GM12878 (cell line): ENCODE data around the gene PRADC1. TPM values are rescaled to one million over a fixed set of nuclear protein-coding genes. Genes with fewer than 3 reads are reported as not detected.

Source experiments
- ATAC-seq: fragments of 200-7000 bp; cut with Tn5 transposase; 3 replicates; pipeline ENCODE4 v1.9.1; 2020; ENCODE audit warnings: mild to moderate bottlenecking, moderate library complexity
- BruUV-seq: library from RNA; stranded (reverse); fragments of 400-500 nt; replicated peaks from 2 replicates; lab custom pipeline; 2021; lab: Mats Ljungman, UMichigan
- CTCF ChIA-PET: fragments of 300-600 bp; sonication (Branson Sonifier 250); formaldehyde crosslinking; extraction: SDS; loops from one replicate; lab custom pipeline; 2021; ENCODE audit warnings: inconsistent platforms; lab: Yijun Ruan, JAX
- POLR2A ChIA-PET: fragments of 350-600 bp; formaldehyde crosslinking; extraction: SDS; loops from one replicate; lab custom pipeline; 2021; ENCODE audit warnings: inconsistent platforms; lab: Charles Lee
- RAD21 ChIA-PET: fragments of 300-600 bp; sonication (Branson Sonifier 250); formaldehyde crosslinking; loops from one replicate; lab custom pipeline; 2023; ENCODE audit warnings: antibody characterized with exemption; ENCODE audit not compliant: unreplicated experiment; lab: Charles Lee
- SMC1A ChIA-PET: fragments of 300-600 bp; sonication (Branson Sonifier 250); formaldehyde crosslinking; loops from one replicate; lab custom pipeline; 2023; ENCODE audit not compliant: unreplicated experiment, uncharacterized antibody; lab: Charles Lee
- DNase-seq: peaks from one replicate; pipeline ENCODE4 v3.0.0-alpha.2; 2011; ENCODE audit warnings: low read depth, low spot score
- FAIRE-seq: peaks from 3 replicates; lab custom pipeline; 2011; peaks lifted over from hg19 to GRCh38; lab: Jason Lieb, UNC
- H2AFZ ChIP-seq: 2 replicates; pipeline ENCODE4 v1.6.0; 2011; ENCODE audit warnings: low read depth, low read length, control low read depth; ENCODE audit not compliant: control insufficient read depth
- H3K27ac ChIP-seq: 2 replicates; pipeline ENCODE4 v1.5.1; 2011; ENCODE audit warnings: control low read depth; ENCODE audit not compliant: control insufficient read depth, insufficient read depth
- H3K27me3 ChIP-seq, 2 experiments: replicated peaks in 1 of 2; 2 replicates each; pipeline versions ENCODE4 v1.6.0 to v1.6.1; 2011; ENCODE audit warnings: low read length in 1 of 2; ENCODE audit not compliant: control insufficient read depth in 2 of 2, insufficient read depth in 2 of 2
- H3K36me3 ChIP-seq, 2 experiments: 2 replicates each; pipeline ENCODE4 v1.5.1; 2011; ENCODE audit warnings: low read length in 1 of 2; ENCODE audit not compliant: control insufficient read depth in 2 of 2, insufficient read depth in 2 of 2
- H3K4me1 ChIP-seq: 2 replicates; pipeline ENCODE4 v1.6.1; 2011; ENCODE audit warnings: mild to moderate bottlenecking, low read length, moderate library complexity, mixed read lengths; ENCODE audit not compliant: control insufficient read depth, insufficient read depth
- H3K4me2 ChIP-seq: 2 replicates; pipeline ENCODE4 v1.6.0; 2011; ENCODE audit warnings: control low read depth; ENCODE audit not compliant: control insufficient read depth, insufficient read depth
- H3K4me3 ChIP-seq: fragments of 200-600 bp; sonication (generic); 2 replicates; pipeline ENCODE4 v1.5.1; 2016
- H3K79me2 ChIP-seq: 2 replicates; pipeline ENCODE4 v1.6.0; 2011; ENCODE audit warnings: low read length; ENCODE audit not compliant: control insufficient read depth, insufficient read depth
- H3K9ac ChIP-seq: 2 replicates; pipeline ENCODE4 v1.8.0; 2011; ENCODE audit warnings: low read length, control low read depth, mixed read lengths; ENCODE audit not compliant: control insufficient read depth, insufficient read depth
- H3K9me3 ChIP-seq: replicated peaks from 3 replicates; pipeline ENCODE4 v1.5.1; 2011; ENCODE audit warnings: mild to moderate bottlenecking, low read length; ENCODE audit not compliant: control insufficient read depth, insufficient read depth
- H4K20me1 ChIP-seq: 2 replicates; pipeline ENCODE4 v1.6.0; 2011; ENCODE audit not compliant: control insufficient read depth, insufficient read depth
- ATF7 ChIP-seq: fragments of 450-650 bp; IDR thresholded peaks from 2 replicates; pipeline ENCODE4 v1.6.1; 2016; ENCODE audit warnings: low read depth, mild to moderate bottlenecking
- BHLHE40 ChIP-seq, 2 experiments: fragments of 450-650 bp in 1 of 2; IDR thresholded peaks; 2 replicates each; pipeline ENCODE4 v1.6.1; 2011 to 2017; ENCODE audit warnings: low read depth in 2 of 2, borderline replicate concordance in 1 of 2, improper control_type of control experiment in 1 of 2, low read length in 1 of 2, mild to moderate bottlenecking in 1 of 2
- CHD2 ChIP-seq: IDR thresholded peaks from 2 replicates; pipeline ENCODE4 v1.6.1; 2011; ENCODE audit warnings: low read depth, low read length, improper control_type of control experiment, borderline replicate concordance
- EP300 ChIP-seq, 2 experiments: fragments of 150-350 bp in 1 of 2; IDR thresholded peaks; 2 replicates each; pipeline ENCODE4 v1.6.1; 2011 to 2012; ENCODE audit warnings: low read depth in 2 of 2, low read length in 2 of 2, borderline replicate concordance in 1 of 2, improper control_type of control experiment in 1 of 2, inconsistent platforms in 1 of 2; ENCODE audit not compliant: control insufficient read depth in 1 of 2
- GATAD2B ChIP-seq: fragments of 450-650 bp; conservative IDR thresholded peaks from 2 replicates; pipeline ENCODE4 v1.6.1; 2017; ENCODE audit warnings: low read depth, mild to moderate bottlenecking, moderate library complexity
- IKZF2 ChIP-seq, 2 experiments: fragments of 450-650 bp; IDR thresholded peaks; 2 replicates each; pipeline ENCODE4 v1.6.1; 2017; ENCODE audit warnings: mild to moderate bottlenecking in 2 of 2, moderate library complexity in 2 of 2
- KAT2A ChIP-seq: conservative IDR thresholded peaks from 2 replicates; pipeline ENCODE4 v1.6.1; 2011; ENCODE audit warnings: low read depth, low read length; ENCODE audit not compliant: control insufficient read depth
- MEF2A ChIP-seq: IDR thresholded peaks from 2 replicates; pipeline ENCODE4 v1.6.1; 2011; ENCODE audit warnings: low read depth, mild to moderate bottlenecking, low read length, moderate library complexity; ENCODE audit not compliant: insufficient read depth
- MYB ChIP-seq: fragments of 150-350 bp; IDR thresholded peaks from 2 replicates; pipeline ENCODE4 v1.6.1; 2014; ENCODE audit warnings: mild to moderate bottlenecking, low read depth, low read length, borderline replicate concordance
- MYC ChIP-seq: IDR thresholded peaks from 2 replicates; pipeline ENCODE4 v1.6.1; 2011; ENCODE audit warnings: mild to moderate bottlenecking, low read length, moderate library complexity, inconsistent platforms; ENCODE audit not compliant: insufficient read depth, insufficient replicate concordance, insufficient read length, severe bottlenecking
- SMAD5 ChIP-seq: IDR thresholded peaks from 2 replicates; pipeline ENCODE4 v1.6.1; 2016; ENCODE audit warnings: antibody characterized with exemption, low read depth
- SREBF1 ChIP-seq: IDR thresholded peaks from 2 replicates; pipeline ENCODE4 v1.6.1; 2012; ENCODE audit warnings: mild to moderate bottlenecking, low read length
- SRF ChIP-seq, 2 experiments: IDR thresholded peaks; 2 replicates each; pipeline ENCODE4 v1.6.1; 2011; ENCODE audit warnings: low read depth in 2 of 2, low read length in 2 of 2, mild to moderate bottlenecking in 1 of 2, moderate library complexity in 1 of 2
- ZNF207 ChIP-seq: fragments of 450-650 bp; IDR thresholded peaks from 2 replicates; pipeline ENCODE4 v1.6.1; 2014; ENCODE audit warnings: antibody characterized with exemption, mild to moderate bottlenecking, borderline replicate concordance
- ZNF274 ChIP-seq: IDR thresholded peaks from one replicate; pipeline ENCODE4 v1.8.0; 2011; ENCODE audit not compliant: insufficient read length, insufficient read depth
- ZZZ3 ChIP-seq: IDR thresholded peaks from 2 replicates; pipeline ENCODE4 v1.6.1; 2011; ENCODE audit warnings: low read depth; ENCODE audit not compliant: control insufficient read depth, insufficient read length
- WGBS: methylation state at CpG from one replicate; pipeline ENCODE4 v1.1.6; 2016; ENCODE audit warnings: low lambda C conversion rate; ENCODE audit not compliant: insufficient replicate concordance, insufficient coverage; ENCODE audit errors: missing lambda C conversion rate; 5-methylcytosine and 5-hydroxymethylcytosine counted together
- in situ Hi-C: fragments of 300-500 bp; cut with MboI; formaldehyde crosslinking; loops from 9 replicates; pipeline ENCODE4 v1.14.3; 2018; ENCODE audit warnings: mixed read lengths
- intact Hi-C: fragments of 100-400 bp; cut with micrococcal nuclease; formaldehyde crosslinking; loops from one replicate; pipeline ENCODE4 v1.14.2; 2022; ENCODE audit not compliant: unreplicated experiment
- polyA plus RNA-seq, 11 experiments: library from polyadenylated mRNA; depleted of rRNA in 4 of 11; unstranded in 6 of 11; stranded (reverse) in 5 of 11; fragments of >200 nt; fragmentation: Nextera tagmentation in 4 of 11; fragmentation: Illumina TruSeq in 1 of 11; extraction: Ambion mirVana in 4 of 11; extraction: Trizol in 1 of 11; gene quantifications; 1 replicate in 1 of 11; 2 replicates in 10 of 11; pipeline versions ENCODE4 v1.2.1 to v1.2.3, GENCODE V29; 2011 to 2016; ENCODE audit warnings: inconsistent platforms in 2 of 11, missing spikeins in 2 of 11, low read depth in 1 of 11
- total RNA-seq, 4 experiments: library from RNA; depleted of rRNA in 3 of 4; stranded (reverse); fragments of >200 nt in 3 of 4; fragmentation: Illumina TruSeq in 1 of 4; extraction: Trizol in 1 of 4; gene quantifications; 2 replicates each; pipeline versions ENCODE4 v1.2.1 to v1.2.3, GENCODE V29; 2013 to 2021
- TF ChIP-seq, protein P1 (sequence below): IDR thresholded peaks from 2 replicates; pipeline ENCODE4 v1.6.1; 2012; ENCODE audit warnings: improper control_type of control experiment, low read depth, low read length; ENCODE audit not compliant: insufficient replicate concordance
- TF ChIP-seq, protein P2 (sequence below): IDR thresholded peaks from 2 replicates; pipeline ENCODE4 v1.6.1; 2011; ENCODE audit warnings: low read depth, low read length, improper control_type of control experiment, borderline replicate concordance

PRADC1 gene
- total and polyA plus RNA-seq, 10 of the 15 experiments (the other 5 are each of a cell fraction or from before 2014, with no cell fraction given) = 3.7 to 39.0 (median 13.8) TPM

DNA sequence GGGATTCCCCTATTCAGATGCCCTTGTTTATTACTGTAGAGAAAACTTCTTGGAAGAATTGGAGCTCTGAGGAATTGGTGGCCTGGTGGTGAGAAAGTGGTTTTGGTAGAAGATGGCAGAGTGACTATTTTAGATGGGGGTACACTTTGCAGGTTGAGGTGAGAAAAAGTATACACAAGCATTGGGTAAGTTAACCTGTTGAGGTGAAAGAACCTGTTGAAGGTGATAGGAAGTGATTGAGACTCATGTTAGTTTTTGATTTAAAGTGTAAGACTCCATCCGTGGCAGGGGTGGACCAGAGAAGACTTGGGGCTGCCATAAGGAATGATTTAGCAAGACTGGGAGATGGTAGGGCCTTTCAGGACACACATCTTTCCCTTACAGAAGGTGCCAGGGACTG, 4.1 kb upstream of the PRADC1 start:
- Histone ChIP-seq H4K20me1 (0 out of 2 replicates have a peak, but pooled peaks cover 4% of the 10 kb centered on the region), H3K36me3 (peaks cover 0 to 16% of the 10 kb centered on the region in 2 experiments; a peak in 3 of 4 replicates), H3K9ac (no peak overlapping the region; the same call in 1 of the 2 replicates), H3K4me3 (peak overlapping the region; percentile 78; the same call in 1 of the 2 replicates), H2AFZ (no peak overlapping the region), H3K4me2 (peak overlapping the region; percentile 56), H3K79me2 (peaks cover 67% of the 10 kb centered on the region), H3K27me3 (no peaks in the 10 kb centered on the region)
- WGBS = 0% methylated on average over 1 of the region's 1 CpG
- SMC1A ChIA-PET = interaction anchor here (0.9 to 5.2 kb wide), 2 partner anchors 8 to 53 kb away, joined by 3 to 39 read pairs; no protein-coding TSS in a partner anchor
- RAD21 ChIA-PET = interaction anchor here (0.8 to 1.4 kb wide), 2 partner anchors 24 to 48 kb away, joined by 4 read pairs; no protein-coding TSS in a partner anchor
- BruUV-seq = no TSS peak
- in situ Hi-C loops = no loop called here
- no peak for ATAC-seq
- CTCF ChIA-PET = interaction anchor here (0.7 to 9.8 kb wide), 4 partner anchors 10 to 60 kb away, joined by 3 to 99 read pairs (median 5); partner anchors contain the start of gene EGR4
- TF ChIP-seq SRF (IDR thresholded peaks at IDR 0.05; ENCODE audit: low read depth in 2 of 2, low read length in 2 of 2) (no peak), CHD2 (no peak), IKZF2 (IDR thresholded peaks at IDR 0.05) (no peak), SREBF1 (no peak), ATF7 (no peak), KAT2A (no peak), MEF2A (no peak), BHLHE40 (IDR thresholded peaks at IDR 0.05; ENCODE audit: borderline replicate concordance in 1 of 2, low read depth in 2 of 2, low read length in 1 of 2) (no peak), SMAD5 (no peak), MYC (no peak), ZZZ3 (no peak), EP300 (IDR thresholded peaks at IDR 0.05; ENCODE audit: borderline replicate concordance in 1 of 2, control insufficient read depth in 1 of 2, low read depth in 2 of 2, low read length in 2 of 2) (no peak), ZNF274 (no peak), ZNF207 (no peak), GATAD2B (no peak), MYB (no peak)
- TF ChIP-seq, protein P1, sequence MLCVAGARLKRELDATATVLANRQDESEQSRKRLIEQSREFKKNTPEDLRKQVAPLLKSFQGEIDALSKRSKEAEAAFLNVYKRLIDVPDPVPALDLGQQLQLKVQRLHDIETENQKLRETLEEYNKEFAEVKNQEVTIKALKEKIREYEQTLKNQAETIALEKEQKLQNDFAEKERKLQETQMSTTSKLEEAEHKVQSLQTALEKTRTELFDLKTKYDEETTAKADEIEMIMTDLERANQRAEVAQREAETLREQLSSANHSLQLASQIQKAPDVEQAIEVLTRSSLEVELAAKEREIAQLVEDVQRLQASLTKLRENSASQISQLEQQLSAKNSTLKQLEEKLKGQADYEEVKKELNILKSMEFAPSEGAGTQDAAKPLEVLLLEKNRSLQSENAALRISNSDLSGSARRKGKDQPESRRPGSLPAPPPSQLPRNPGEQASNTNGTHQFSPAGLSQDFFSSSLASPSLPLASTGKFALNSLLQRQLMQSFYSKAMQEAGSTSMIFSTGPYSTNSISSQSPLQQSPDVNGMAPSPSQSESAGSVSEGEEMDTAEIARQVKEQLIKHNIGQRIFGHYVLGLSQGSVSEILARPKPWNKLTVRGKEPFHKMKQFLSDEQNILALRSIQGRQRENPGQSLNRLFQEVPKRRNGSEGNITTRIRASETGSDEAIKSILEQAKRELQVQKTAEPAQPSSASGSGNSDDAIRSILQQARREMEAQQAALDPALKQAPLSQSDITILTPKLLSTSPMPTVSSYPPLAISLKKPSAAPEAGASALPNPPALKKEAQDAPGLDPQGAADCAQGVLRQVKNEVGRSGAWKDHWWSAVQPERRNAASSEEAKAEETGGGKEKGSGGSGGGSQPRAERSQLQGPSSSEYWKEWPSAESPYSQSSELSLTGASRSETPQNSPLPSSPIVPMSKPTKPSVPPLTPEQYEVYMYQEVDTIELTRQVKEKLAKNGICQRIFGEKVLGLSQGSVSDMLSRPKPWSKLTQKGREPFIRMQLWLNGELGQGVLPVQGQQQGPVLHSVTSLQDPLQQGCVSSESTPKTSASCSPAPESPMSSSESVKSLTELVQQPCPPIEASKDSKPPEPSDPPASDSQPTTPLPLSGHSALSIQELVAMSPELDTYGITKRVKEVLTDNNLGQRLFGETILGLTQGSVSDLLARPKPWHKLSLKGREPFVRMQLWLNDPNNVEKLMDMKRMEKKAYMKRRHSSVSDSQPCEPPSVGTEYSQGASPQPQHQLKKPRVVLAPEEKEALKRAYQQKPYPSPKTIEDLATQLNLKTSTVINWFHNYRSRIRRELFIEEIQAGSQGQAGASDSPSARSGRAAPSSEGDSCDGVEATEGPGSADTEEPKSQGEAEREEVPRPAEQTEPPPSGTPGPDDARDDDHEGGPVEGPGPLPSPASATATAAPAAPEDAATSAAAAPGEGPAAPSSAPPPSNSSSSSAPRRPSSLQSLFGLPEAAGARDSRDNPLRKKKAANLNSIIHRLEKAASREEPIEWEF = no peak
- TF ChIP-seq, protein P2, sequence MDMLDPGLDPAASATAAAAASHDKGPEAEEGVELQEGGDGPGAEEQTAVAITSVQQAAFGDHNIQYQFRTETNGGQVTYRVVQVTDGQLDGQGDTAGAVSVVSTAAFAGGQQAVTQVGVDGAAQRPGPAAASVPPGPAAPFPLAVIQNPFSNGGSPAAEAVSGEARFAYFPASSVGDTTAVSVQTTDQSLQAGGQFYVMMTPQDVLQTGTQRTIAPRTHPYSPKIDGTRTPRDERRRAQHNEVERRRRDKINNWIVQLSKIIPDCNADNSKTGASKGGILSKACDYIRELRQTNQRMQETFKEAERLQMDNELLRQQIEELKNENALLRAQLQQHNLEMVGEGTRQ = no peak
- TF ChIP-seq, all 136 proteins: peak for 0
- FAIRE-seq (no peak), DNase-seq (no peak)
- Histone ChIP-seq H3K4me1 (peaks cover 4% of the 10 kb centered on the region), H3K27ac (no peak overlapping the region), H3K9me3 (no peaks in the 10 kb centered on the region)
- POLR2A ChIA-PET = interaction anchor here (1.2 to 3.0 kb wide), 2 partner anchors 48 to 52 kb away, joined by 4 to 12 read pairs; partner anchors contain the start of gene FBXO41
- intact Hi-C loops = no loop called here
